HG02970 (cell line): ENCODE results near the gene TOP1.

Source experiments
- ATAC-seq: cut with Tn5 transposase; IDR thresholded peaks from one replicate; pipeline ENCODE4 v1.9.1; 2021; ENCODE audit warnings: mild to moderate bottlenecking, moderate library complexity, moderate number of reproducible peaks; ENCODE audit not compliant: unreplicated experiment, low FRiP score

The TOP1 gene

GRCh38 chr20:41139227-41140093 lies 110.8 kb downstream of the TOP1 start:
- no peak for ATAC-seq

GRCh38 chr20:41140226-41141133 lies 111.9 kb downstream of the TOP1 start:
- no peak for ATAC-seq

- ATAC-seq: no peak
Observed at GRCh38 chr20:41141153-41141815, 112.7 kb downstream of the TOP1 start.

GRCh38 chr20:41142245-41142644 lies 113.6 kb downstream of the TOP1 start:
- no peak for ATAC-seq

GRCh38 chr20:41142919-41143318 lies 114.3 kb downstream of the TOP1 start:
- no peak for ATAC-seq

- ATAC-seq: no peak
Observed at GRCh38 chr20:41143354-41143753, 114.7 kb downstream of the TOP1 start.

- ATAC-seq: no peak
Observed at GRCh38 chr20:41145317-41145716, 116.7 kb downstream of the TOP1 start.

- ATAC-seq: no peak
Observed at GRCh38 chr20:41145821-41146620, 117.4 kb downstream of the TOP1 start.

GRCh38 chr20:41147767-41148191 lies 119.2 kb downstream of the TOP1 start:
- no peak for ATAC-seq

GRCh38 chr20:41148942-41149341 lies 120.3 kb downstream of the TOP1 start:
- ATAC-seq: no peak

GRCh38 chr20:41150664-41151063 lies 122.0 kb downstream of the TOP1 start:
- no peak for ATAC-seq

GRCh38 chr20:41151134-41151869 lies 122.7 kb downstream of the TOP1 start:
- ATAC-seq: no peak

- no peak for ATAC-seq
Observed at GRCh38 chr20:41152108-41152757, 123.6 kb downstream of the TOP1 start.

- no peak for ATAC-seq
Observed at GRCh38 chr20:41154436-41155176, 126.0 kb downstream of the TOP1 start.

GRCh38 chr20:41155261-41155660 lies 126.6 kb downstream of the TOP1 start:
- ATAC-seq: no peak

- ATAC-seq: no peak
Observed at GRCh38 chr20:41158082-41158625, 129.5 kb downstream of the TOP1 start.

- no peak for ATAC-seq
Observed at GRCh38 chr20:41159547-41159946, 130.9 kb downstream of the TOP1 start.

GRCh38 chr20:41160686-41161085 lies 132.1 kb downstream of the TOP1 start:
- ATAC-seq: no peak
